SH-SY5Y (cell line): ENCODE results near the gene HOXD13.

ENCODE experiments used
- GATA2 ChIP-seq: IDR thresholded peaks from 2 replicates; pipeline ENCODE4 v1.6.1; 2011; ENCODE audit warnings: mild to moderate bottlenecking, low read depth, low read length
- GATA3 ChIP-seq: IDR thresholded peaks from 2 replicates; pipeline ENCODE4 v1.6.1; 2011; ENCODE audit warnings: low read depth, mild to moderate bottlenecking, low read length, moderate library complexity

DNA sequence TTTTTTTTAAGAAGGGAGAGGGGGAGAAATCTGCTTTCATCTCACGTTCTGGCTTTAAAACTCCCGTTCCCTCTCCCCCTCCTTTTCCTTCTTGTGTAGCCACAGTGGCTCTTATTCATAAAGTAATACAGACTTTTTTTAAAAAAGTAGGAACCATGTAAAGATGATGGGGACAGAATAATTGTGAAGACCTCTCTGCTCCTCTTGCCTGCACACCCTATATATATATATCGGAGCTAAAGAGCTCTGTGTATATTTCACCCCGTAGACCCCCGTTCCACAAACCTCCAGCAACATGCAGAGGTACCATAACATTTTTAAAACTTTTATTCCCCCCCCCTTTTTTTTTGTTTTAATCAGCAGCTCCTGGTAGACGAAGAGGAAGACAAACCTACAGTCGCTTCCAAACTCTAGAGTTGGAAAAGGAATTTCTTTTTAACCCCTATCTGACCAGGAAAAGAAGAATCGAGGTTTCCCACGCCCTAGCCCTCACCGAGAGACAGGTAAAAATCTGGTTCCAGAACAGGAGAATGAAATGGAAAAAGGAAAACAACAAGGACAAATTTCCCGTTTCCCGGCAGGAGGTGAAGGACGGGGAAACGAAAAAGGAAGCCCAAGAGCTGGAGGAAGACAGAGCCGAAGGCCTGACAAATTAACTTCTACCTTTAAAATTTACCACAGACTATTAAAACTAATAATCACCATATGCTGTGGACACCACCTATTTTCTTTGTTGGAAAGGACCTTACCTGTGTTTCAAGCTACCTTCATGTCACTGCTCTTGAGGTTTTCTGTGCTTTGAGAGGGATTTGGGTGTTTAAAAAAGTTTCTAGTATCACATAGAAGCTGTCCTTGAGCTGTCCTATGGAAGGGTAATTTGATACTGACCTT lies 38.7 kb downstream of the HOXD13 start:
- no peak for TF ChIP-seq GATA2
- no peak for TF ChIP-seq GATA3
